Measurements from ENCODE around the gene TBC1D3B. TPM values are rescaled to one million over a fixed set of nuclear protein-coding genes. Genes with fewer than 3 reads are reported as not detected.
A peak's percentile ranks its signal among the peaks of the same experiment; 100 is the strongest.
"Not testable (repeated sequence)": the region's sequence is repeated elsewhere in the genome, so short reads cannot be mapped to it uniquely, and the experiment has no call there.

TBC1D3B gene
- polyA plus RNA-seq, 4 donors, result 1.8 to 6.5 (median 4.5) TPM

DNA sequence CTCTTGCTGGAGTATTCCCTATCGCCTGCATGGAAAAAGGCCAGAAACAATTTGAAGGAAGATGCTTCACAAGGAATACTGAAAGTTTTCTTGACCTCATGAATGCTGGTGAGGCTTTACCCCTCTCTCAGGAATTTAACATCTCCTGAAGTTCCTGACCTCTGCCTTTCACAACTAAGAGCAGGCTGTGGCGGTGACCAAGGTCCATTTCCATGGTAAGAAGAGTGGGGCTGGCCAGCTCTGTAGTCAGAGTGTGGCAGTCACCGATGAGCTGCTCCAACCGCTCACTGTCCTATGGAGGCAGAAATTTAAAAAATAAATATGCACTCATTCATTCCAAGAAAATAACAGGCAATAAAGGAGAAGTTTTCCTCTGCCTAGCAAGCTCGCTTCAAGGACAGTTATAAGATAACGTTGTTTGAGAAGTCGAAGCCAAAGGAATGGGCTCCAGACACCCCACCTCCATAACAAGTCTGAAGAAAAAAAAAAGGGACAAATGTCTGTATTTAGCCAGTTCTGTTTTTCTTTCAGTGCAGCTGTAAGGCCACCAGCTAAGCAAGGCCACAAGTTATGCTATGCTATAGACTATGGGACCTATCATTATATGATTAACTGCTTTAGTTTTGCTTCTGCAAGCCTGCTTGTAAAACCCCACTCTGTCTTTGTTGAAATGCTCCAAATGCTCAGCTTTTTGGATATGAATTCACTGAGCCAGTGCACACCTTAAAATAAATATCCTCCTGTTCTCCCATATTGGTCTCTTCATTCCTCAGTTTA lies 28.5 kb upstream of the TBC1D3B start:
- Histone ChIP-seq H3K27me3 (ENCODE audit: control insufficient read depth in 3 of 3, insufficient read depth in 3 of 3, low read length in 3 of 3) (no peaks in the 10 kb centered on the region), H3K36me3 (ENCODE audit: control insufficient read depth in 3 of 3, insufficient read depth in 2 of 3, low read depth in 1 of 3, low read length in 3 of 3) (no peaks in the 10 kb centered on the region), H3K9me3 (ENCODE audit: control insufficient read depth in 2 of 2, insufficient read depth in 1 of 2, low read depth in 1 of 2, low read length in 1 of 2) (no peaks in the 10 kb centered on the region), H3K4me1 (ENCODE audit: control insufficient read depth in 3 of 3, insufficient read depth in 2 of 3, low read depth in 1 of 3, low read length in 2 of 3) (no peaks in the 10 kb centered on the region), H3K27ac (ENCODE audit: low read depth in 1 of 3, low read length in 2 of 3) (no peak overlapping the region), H3K4me3 (ENCODE audit: low read depth in 1 of 3, low read length in 3 of 3) (no peak overlapping the region)
- 65 to 80% (median 77%) methylated on average over 7 of the region's 7 CpGs for WGBS, 3 donors
- FAIRE-seq, result no peak
- DNase-seq, result no peak

DNA sequence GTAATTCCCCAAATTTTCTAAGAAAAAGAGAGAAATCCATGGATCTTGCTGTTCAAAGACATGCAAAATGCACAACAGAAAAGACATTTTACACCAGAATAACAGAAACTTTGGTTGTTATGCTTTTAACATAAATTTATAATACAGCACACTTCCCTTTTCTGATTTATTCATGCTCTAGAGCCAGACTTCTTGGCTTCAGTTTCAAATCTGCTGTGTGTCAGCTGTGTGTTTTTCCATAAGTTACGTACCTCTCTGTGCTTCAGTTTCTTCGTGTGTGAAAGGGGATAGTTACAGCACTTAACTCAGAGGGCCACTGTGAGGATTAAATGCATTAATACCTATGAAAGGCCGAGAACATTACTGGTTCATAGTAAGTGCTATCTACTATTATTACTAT lies 26.9 kb upstream of the TBC1D3B start:
- no peaks in the 10 kb centered on the region for H3K27me3 ChIP-seq (ENCODE audit: control insufficient read depth in 3 of 3, insufficient read depth in 3 of 3, low read length in 3 of 3)
- DNase-seq (no peak), FAIRE-seq (no peak)
- no peaks in the 10 kb centered on the region for H3K4me1 ChIP-seq (ENCODE audit: control insufficient read depth in 3 of 3, insufficient read depth in 2 of 3, low read depth in 1 of 3, low read length in 2 of 3)
- no peaks in the 10 kb centered on the region for H3K9me3 ChIP-seq (ENCODE audit: control insufficient read depth in 2 of 2, insufficient read depth in 1 of 2, low read depth in 1 of 2, low read length in 1 of 2)
- H3K36me3 ChIP-seq (ENCODE audit: control insufficient read depth in 3 of 3, insufficient read depth in 2 of 3, low read depth in 1 of 3, low read length in 3 of 3), result no peaks in the 10 kb centered on the region
- WGBS, 3 donors, result 81 to 88% (median 87%) methylated on average over 3 of the region's 3 CpGs
- H3K4me3 ChIP-seq (ENCODE audit: low read depth in 1 of 3, low read length in 3 of 3), result no peak overlapping the region
- no peak overlapping the region for H3K27ac ChIP-seq (ENCODE audit: low read depth in 1 of 3, low read length in 2 of 3)

DNA sequence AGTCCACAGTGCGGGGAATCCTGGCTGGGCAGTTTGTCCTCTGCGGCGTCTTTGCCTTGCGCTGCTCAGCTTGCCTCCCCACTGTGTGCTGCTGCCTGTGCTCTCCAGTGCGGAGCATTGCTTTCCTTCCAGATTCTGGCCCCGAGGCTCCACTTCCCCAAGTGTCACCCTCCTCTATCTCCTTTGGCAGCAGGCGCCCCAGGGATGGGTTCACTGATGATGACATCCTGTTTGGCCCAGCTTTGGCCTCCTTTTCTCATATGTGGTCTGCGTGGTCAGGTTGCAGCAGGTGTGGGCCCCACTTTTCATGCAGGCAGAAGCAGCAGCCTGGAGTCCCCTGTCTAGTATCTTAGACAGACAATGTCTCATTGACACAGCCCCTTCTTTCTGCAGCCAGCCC lies 25.1 kb upstream of the TBC1D3B start:
- H3K4me1 ChIP-seq (ENCODE audit: control insufficient read depth in 3 of 3, insufficient read depth in 2 of 3, low read depth in 1 of 3, low read length in 2 of 3); H3K9me3 ChIP-seq (ENCODE audit: control insufficient read depth in 2 of 2, insufficient read depth in 1 of 2, low read depth in 1 of 2, low read length in 1 of 2); FAIRE-seq; H3K27me3 ChIP-seq (ENCODE audit: control insufficient read depth in 3 of 3, insufficient read depth in 3 of 3, low read length in 3 of 3); DNase-seq; H3K4me3 ChIP-seq (ENCODE audit: low read depth in 1 of 3, low read length in 3 of 3); H3K27ac ChIP-seq (ENCODE audit: low read depth in 1 of 3, low read length in 2 of 3); H3K36me3 ChIP-seq (ENCODE audit: control insufficient read depth in 3 of 3, insufficient read depth in 2 of 3, low read depth in 1 of 3, low read length in 3 of 3): not testable (repeated sequence)
- 74 to 92% (median 81%) methylated on average over 6 to 8 of the region's 8 CpGs for WGBS, 3 donors

DNA sequence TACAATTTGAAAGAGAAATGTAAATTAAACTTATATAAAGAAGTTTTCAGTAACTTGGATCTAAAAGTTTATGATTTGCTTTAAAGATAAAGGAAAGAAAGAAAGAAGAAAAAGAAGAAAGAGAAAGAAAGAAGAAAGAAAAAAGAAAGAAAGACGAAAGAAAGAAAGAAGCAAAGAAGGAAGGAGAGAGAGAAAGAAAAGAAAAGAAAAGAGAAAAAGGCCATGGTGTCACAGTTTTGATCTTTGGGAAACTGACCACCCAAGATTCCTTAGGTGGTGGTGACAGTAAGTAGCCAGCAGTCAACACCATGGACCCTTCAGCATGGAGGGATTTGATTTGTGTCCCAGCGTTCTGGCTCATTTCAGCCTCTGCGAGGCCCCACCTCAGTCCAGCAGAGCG lies 24.7 kb upstream of the TBC1D3B start:
- DNase-seq; FAIRE-seq; H3K27me3 ChIP-seq (ENCODE audit: control insufficient read depth in 3 of 3, insufficient read depth in 3 of 3, low read length in 3 of 3); H3K4me1 ChIP-seq (ENCODE audit: control insufficient read depth in 3 of 3, insufficient read depth in 2 of 3, low read depth in 1 of 3, low read length in 2 of 3); H3K4me3 ChIP-seq (ENCODE audit: low read depth in 1 of 3, low read length in 3 of 3); H3K36me3 ChIP-seq (ENCODE audit: control insufficient read depth in 3 of 3, insufficient read depth in 2 of 3, low read depth in 1 of 3, low read length in 3 of 3); H3K9me3 ChIP-seq (ENCODE audit: control insufficient read depth in 2 of 2, insufficient read depth in 1 of 2, low read depth in 1 of 2, low read length in 1 of 2); H3K27ac ChIP-seq (ENCODE audit: low read depth in 1 of 3, low read length in 2 of 3): not testable (repeated sequence)
- WGBS, 3 donors, result 71 to 94% (median 78%) methylated on average over 1 to 4 of the region's 4 CpGs

DNA sequence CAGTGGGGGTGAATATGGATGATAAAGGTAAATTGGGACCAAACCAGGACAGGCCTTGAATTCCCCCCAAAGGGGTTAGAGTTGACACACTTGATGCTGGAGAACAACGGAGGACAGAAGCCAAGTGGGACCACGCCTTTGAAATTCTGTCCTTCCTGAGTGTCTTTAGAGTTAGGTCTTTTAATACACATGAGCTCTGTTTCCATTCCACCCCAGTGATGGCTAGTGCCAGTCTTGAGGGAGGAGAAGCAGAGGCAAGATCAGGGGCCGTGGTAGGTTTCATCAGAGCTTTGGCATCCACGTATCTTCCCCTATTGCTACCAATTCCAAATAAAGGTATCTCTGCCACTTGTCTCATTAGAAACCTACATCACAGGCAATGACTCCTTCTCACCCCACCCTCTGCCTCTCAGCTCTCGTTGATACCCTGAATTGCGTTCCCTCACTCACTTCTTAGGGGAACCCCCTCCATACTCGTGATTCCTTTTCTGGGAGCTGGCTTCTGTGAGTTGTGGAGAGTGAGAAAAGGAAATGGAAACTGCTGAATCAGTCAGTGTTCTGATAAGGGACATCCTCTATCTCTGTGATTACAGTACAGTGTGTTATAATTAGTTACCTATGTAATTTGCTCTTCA lies 22.5 kb upstream of the TBC1D3B start:
- Histone ChIP-seq H3K4me3 (ENCODE audit: low read depth in 1 of 3, low read length in 3 of 3) (no peak overlapping the region), H3K27me3 (ENCODE audit: control insufficient read depth in 3 of 3, insufficient read depth in 3 of 3, low read length in 3 of 3) (no peaks in the 10 kb centered on the region), H3K9me3 (ENCODE audit: control insufficient read depth in 2 of 2, insufficient read depth in 1 of 2, low read depth in 1 of 2, low read length in 1 of 2) (no peaks in the 10 kb centered on the region), H3K4me1 (ENCODE audit: control insufficient read depth in 3 of 3, insufficient read depth in 2 of 3, low read depth in 1 of 3, low read length in 2 of 3) (no peaks in the 10 kb centered on the region), H3K36me3 (ENCODE audit: control insufficient read depth in 3 of 3, insufficient read depth in 2 of 3, low read depth in 1 of 3, low read length in 3 of 3) (no peaks in the 10 kb centered on the region), H3K27ac (ENCODE audit: low read depth in 1 of 3, low read length in 2 of 3) (peak overlapping the region in 2 of 3 donors; percentile 8 to 18)
- WGBS, 3 donors, result 53 to 70% (median 60%) methylated on average over 7 of the region's 7 CpGs
- no peak for FAIRE-seq
- DNase-seq, result no peak

DNA sequence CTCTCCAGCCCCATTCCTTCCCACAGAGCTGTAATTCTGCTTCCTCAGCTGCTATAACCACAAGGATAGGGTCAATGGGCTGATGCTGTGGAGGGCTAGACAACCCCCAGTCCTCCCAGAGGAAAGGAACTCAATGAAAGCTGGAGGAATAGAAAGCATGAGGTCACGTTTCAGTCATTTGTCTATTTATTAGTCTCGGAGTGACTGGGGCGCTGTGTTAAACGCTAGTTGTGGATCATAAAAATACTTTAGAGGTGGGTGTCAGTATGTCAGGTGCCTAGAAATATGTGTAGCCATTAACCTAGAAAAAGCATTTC lies 20.9 kb upstream of the TBC1D3B start:
- H3K9me3 ChIP-seq (ENCODE audit: control insufficient read depth in 2 of 2, insufficient read depth in 1 of 2, low read depth in 1 of 2, low read length in 1 of 2), result no peaks in the 10 kb centered on the region
- DNase-seq (no peak), FAIRE-seq (no peak)
- WGBS, 3 donors, result 23 to 46% (median 35%) methylated on average over 4 of the region's 4 CpGs
- H3K4me3 ChIP-seq (ENCODE audit: low read depth in 1 of 3, low read length in 3 of 3), result no peak overlapping the region
- peak overlapping the region in 1 of 3 donors; percentile 14 for H3K27ac ChIP-seq (ENCODE audit: low read depth in 1 of 3, low read length in 2 of 3)
- no peaks in the 10 kb centered on the region for H3K27me3 ChIP-seq (ENCODE audit: control insufficient read depth in 3 of 3, insufficient read depth in 3 of 3, low read length in 3 of 3)
- H3K4me1 ChIP-seq (ENCODE audit: control insufficient read depth in 3 of 3, insufficient read depth in 2 of 3, low read depth in 1 of 3, low read length in 2 of 3), result no peaks in the 10 kb centered on the region
- no peaks in the 10 kb centered on the region for H3K36me3 ChIP-seq (ENCODE audit: control insufficient read depth in 3 of 3, insufficient read depth in 2 of 3, low read depth in 1 of 3, low read length in 3 of 3)

DNA sequence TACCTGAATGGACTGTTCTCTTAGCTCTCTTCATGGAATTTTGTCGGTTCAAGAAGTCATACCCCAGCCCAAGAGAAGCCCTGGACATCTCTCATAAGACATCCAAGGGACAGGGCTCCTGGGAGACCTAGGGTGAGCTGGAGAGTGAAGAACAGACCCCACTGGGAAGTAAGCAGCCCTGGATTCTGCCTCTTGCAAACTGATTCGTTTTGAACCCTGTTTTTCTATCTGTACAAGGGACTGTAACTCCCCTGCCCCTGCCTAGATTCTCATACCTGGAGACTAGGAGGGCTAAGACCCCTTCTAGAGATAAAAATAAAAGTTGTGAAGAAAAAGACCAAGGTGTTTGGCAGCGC lies 19.7 kb upstream of the TBC1D3B start:
- H3K9me3 ChIP-seq (ENCODE audit: control insufficient read depth in 2 of 2, insufficient read depth in 1 of 2, low read depth in 1 of 2, low read length in 1 of 2), result no peaks in the 10 kb centered on the region
- WGBS, 3 donors, result 61 to 81% (median 76%) methylated on average over 3 of the region's 3 CpGs
- no peaks in the 10 kb centered on the region for H3K27me3 ChIP-seq (ENCODE audit: control insufficient read depth in 3 of 3, insufficient read depth in 3 of 3, low read length in 3 of 3)
- no peaks in the 10 kb centered on the region for H3K36me3 ChIP-seq (ENCODE audit: control insufficient read depth in 3 of 3, insufficient read depth in 2 of 3, low read depth in 1 of 3, low read length in 3 of 3)
- FAIRE-seq (no peak), DNase-seq (no peak)
- no peak overlapping the region for H3K4me3 ChIP-seq (ENCODE audit: low read depth in 1 of 3, low read length in 3 of 3)
- H3K27ac ChIP-seq (ENCODE audit: low read depth in 1 of 3, low read length in 2 of 3), result peak overlapping the region in 1 of 3 donors; percentile 60
- no peaks in the 10 kb centered on the region for H3K4me1 ChIP-seq (ENCODE audit: control insufficient read depth in 3 of 3, insufficient read depth in 2 of 3, low read depth in 1 of 3, low read length in 2 of 3)

DNA sequence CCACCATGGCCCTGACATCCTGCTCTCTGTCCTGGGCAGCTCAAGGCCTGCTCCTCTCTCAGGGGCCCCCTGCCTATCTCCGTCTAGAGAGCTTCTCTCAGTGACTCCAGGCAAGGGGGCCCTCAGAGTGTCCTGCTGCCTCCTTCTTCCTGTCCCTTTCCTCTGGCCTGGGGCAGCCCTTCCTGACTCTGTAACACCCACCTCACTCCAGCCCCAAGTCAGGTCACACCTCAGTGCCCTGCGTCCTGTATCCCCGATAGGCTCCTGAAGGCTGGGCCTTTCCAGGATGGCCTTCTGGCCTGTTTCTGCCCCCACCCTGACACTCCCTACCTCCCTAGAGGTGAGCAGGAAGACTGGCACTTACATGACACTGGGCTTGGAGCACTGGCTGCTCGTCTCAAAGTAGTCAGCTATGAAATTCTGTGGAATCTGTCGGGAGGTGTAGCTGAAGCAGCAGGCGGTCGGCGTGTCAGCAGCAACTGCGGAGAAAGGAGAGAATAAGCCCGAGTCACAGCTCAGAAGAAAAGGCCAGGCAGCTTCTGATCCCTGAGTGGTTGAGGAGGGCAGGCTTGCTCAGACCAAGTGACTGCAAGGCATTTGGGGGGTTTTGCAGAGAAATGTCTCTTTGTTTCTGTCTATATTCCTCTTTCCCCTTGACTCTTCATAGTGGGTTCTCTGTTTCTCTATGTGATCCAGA lies 19.1 kb upstream of the TBC1D3B start:
- no peaks in the 10 kb centered on the region for H3K4me1 ChIP-seq (ENCODE audit: control insufficient read depth in 3 of 3, insufficient read depth in 2 of 3, low read depth in 1 of 3, low read length in 2 of 3)
- no peak for FAIRE-seq
- no peaks in the 10 kb centered on the region for H3K27me3 ChIP-seq (ENCODE audit: control insufficient read depth in 3 of 3, insufficient read depth in 3 of 3, low read length in 3 of 3)
- no peak for DNase-seq
- no peaks in the 10 kb centered on the region for H3K36me3 ChIP-seq (ENCODE audit: control insufficient read depth in 3 of 3, insufficient read depth in 2 of 3, low read depth in 1 of 3, low read length in 3 of 3)
- no peaks in the 10 kb centered on the region for H3K9me3 ChIP-seq (ENCODE audit: control insufficient read depth in 2 of 2, insufficient read depth in 1 of 2, low read depth in 1 of 2, low read length in 1 of 2)
- no peak overlapping the region for H3K4me3 ChIP-seq (ENCODE audit: low read depth in 1 of 3, low read length in 3 of 3)
- peak overlapping the region in 1 of 3 donors; percentile 60 for H3K27ac ChIP-seq (ENCODE audit: low read depth in 1 of 3, low read length in 2 of 3)
- WGBS, 3 donors, result 63 to 85% (median 74%) methylated on average over 4 to 10 of the region's 10 CpGs

Data from small intestine (tissue), 7 donors.